ENCODE results near the gene LAMA5.
A peak's percentile ranks its signal among the peaks of the same experiment; 100 is the strongest.

LAMA5 gene

GRCh38 chr20:62391165-62392076, 24.3 kb upstream of the LAMA5 start:
- no peak for DNase-seq (ENCODE audit: low read depth)
- H3K4me3 ChIP-seq (ENCODE audit: low read length): no peak overlapping the region
- TF ChIP-seq, protein P1, sequence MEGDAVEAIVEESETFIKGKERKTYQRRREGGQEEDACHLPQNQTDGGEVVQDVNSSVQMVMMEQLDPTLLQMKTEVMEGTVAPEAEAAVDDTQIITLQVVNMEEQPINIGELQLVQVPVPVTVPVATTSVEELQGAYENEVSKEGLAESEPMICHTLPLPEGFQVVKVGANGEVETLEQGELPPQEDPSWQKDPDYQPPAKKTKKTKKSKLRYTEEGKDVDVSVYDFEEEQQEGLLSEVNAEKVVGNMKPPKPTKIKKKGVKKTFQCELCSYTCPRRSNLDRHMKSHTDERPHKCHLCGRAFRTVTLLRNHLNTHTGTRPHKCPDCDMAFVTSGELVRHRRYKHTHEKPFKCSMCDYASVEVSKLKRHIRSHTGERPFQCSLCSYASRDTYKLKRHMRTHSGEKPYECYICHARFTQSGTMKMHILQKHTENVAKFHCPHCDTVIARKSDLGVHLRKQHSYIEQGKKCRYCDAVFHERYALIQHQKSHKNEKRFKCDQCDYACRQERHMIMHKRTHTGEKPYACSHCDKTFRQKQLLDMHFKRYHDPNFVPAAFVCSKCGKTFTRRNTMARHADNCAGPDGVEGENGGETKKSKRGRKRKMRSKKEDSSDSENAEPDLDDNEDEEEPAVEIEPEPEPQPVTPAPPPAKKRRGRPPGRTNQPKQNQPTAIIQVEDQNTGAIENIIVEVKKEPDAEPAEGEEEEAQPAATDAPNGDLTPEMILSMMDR (IDR thresholded peaks at IDR 0.05; ENCODE audit: insufficient read depth, low read depth, low read length, missing control alignments): no peak

- TF ChIP-seq, protein P1 (IDR thresholded peaks at IDR 0.05; ENCODE audit: insufficient read depth, low read depth, low read length, missing control alignments): no peak
- no peak overlapping the region for H3K4me3 ChIP-seq (ENCODE audit: low read length)
- no peak for DNase-seq (ENCODE audit: low read depth)
These were observed 23.4 kb upstream of the LAMA5 start for GRCh38 chr20:62390317-62391164.

DNA sequence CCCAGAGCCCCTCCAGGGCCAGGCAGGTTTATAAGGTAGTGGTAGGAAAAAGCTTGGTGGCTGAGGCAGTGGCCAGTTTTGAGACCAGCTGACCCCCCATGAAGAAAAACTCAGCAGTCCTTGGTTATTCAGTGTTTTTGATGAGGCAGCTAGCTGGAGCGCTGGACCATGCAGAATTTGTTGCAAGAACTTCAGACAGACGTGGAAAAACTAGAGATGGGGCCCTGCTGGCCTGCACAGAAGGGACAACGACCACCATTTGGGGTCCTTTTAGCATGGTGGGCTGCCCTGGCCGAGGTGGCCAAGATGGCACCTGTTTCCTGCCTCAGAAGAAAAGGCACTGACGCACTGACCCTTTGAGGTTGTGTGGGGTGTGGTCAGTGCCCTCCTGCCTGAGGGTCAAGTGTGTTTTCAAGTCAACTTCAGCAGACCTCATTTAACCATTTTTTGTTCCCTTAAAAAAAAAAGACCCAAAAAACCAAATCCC, 22.5 kb upstream of the LAMA5 start:
- DNase-seq (ENCODE audit: low read depth): no peak
- H3K4me3 ChIP-seq (ENCODE audit: low read length): no peak overlapping the region
- TF ChIP-seq, protein P1 (IDR thresholded peaks at IDR 0.05; ENCODE audit: insufficient read depth, low read depth, low read length, missing control alignments): no peak

- no peak for DNase-seq (ENCODE audit: low read depth)
- H3K4me3 ChIP-seq (ENCODE audit: low read length): no peak overlapping the region
- TF ChIP-seq, protein P1 (IDR thresholded peaks at IDR 0.05; ENCODE audit: insufficient read depth, low read depth, low read length, missing control alignments): no peak
These were observed 21.9 kb upstream of the LAMA5 start for GRCh38 chr20:62388839-62389600.

DNA sequence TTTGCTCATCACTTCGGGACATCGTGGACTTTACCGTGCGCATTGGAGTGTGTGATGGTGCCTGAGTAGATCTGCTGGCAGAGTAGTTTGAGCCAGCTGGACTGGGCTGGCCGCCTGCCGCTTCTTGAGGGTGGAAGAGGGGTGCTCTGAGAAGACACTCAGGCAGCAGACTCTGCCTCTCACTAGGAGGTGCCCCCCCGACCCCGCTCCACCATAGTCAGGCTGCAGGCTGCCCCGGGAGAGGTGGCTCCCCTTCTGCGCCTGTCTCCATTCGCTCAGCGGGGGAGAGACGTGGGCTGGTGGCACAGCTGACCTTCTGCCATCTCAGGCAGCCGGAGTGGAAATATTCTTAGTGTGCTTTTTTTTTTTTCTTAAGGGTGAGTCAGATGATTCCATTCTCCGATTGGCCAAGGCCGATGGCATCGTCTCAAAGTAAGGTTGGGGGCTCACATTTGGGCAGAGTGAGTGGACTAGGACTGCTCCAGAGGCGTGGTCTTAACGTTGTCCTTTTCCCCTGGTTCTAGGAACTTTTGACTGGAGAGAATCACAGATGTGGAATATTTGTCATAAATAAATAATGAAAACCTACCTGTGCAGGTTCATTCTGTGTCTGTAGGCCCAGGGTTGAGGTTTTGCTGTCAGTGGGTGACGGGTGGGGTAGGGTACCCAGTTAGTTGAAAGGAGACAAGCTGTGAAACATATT, 21.0 kb upstream of the LAMA5 start:
- TF ChIP-seq, protein P1 (IDR thresholded peaks at IDR 0.05; ENCODE audit: insufficient read depth, low read depth, low read length, missing control alignments): no peak
- DNase-seq (ENCODE audit: low read depth): no peak
- peak overlapping the region; percentile 98 for H3K4me3 ChIP-seq (ENCODE audit: low read length)

Measured in epithelial cell of esophagus (primary cell).